MM.1S (cell line): Measurements from ENCODE around the gene ELMOD1.

Experiments used
- CTCF ChIP-seq: fragments of 300-600 bp; sonication (generic); IDR thresholded peaks from 2 replicates; pipeline ENCODE4 v1.5.1; 2016; ENCODE audit warnings: antibody characterized with exemption, low read length, mixed read lengths
- EZH2 ChIP-seq: fragments of 300-600 bp; sonication (generic); optimal IDR thresholded peaks from 2 replicates; pipeline ENCODE3; 2017; ENCODE audit warnings: low read depth, mild to moderate bottlenecking, antibody characterized with exemption, low read length, mixed read lengths

- TF ChIP-seq CTCF (peak; percentile 78), EZH2 (no peak)
These were observed 7.5 kb downstream of the ELMOD1 start for GRCh38 chr11:107598225-107599139.
